Measurements from ENCODE around the gene ZNF248.
A peak's percentile ranks its signal among the peaks of the same experiment; 100 is the strongest.
"Not testable (repeated sequence)": the region's sequence is repeated elsewhere in the genome, so short reads cannot be mapped to it uniquely, and the experiment has no call there.

Gene ZNF248

GRCh38 chr10:37871568-37872251, 14.3 kb upstream of the ZNF248 start:
- DNase-seq (ENCODE audit: low read depth): no peak
- H3K4me3 ChIP-seq (ENCODE audit: low read length): no peak overlapping the region
- TF ChIP-seq CTCF (conservative IDR thresholded peaks at IDR 0.05; ENCODE audit: low read depth, low read length): no peak

- no peak for DNase-seq (ENCODE audit: low read depth)
- no peak overlapping the region for H3K4me3 ChIP-seq (ENCODE audit: low read length)
- TF ChIP-seq CTCF (conservative IDR thresholded peaks at IDR 0.05; ENCODE audit: low read depth, low read length): no peak
These were observed 13.7 kb upstream of the ZNF248 start for GRCh38 chr10:37871143-37871542.

GRCh38 chr10:37868796-37869195, 11.4 kb upstream of the ZNF248 start:
- no peak overlapping the region for H3K4me3 ChIP-seq (ENCODE audit: low read length)
- TF ChIP-seq CTCF (conservative IDR thresholded peaks at IDR 0.05; ENCODE audit: low read depth, low read length): no peak
- DNase-seq (ENCODE audit: low read depth): no peak

GRCh38 chr10:37865957-37866803, 8.8 kb upstream of the ZNF248 start:
- H3K4me3 ChIP-seq (ENCODE audit: low read length): no peak overlapping the region
- no peak for TF ChIP-seq CTCF (conservative IDR thresholded peaks at IDR 0.05; ENCODE audit: low read depth, low read length)
- no peak for DNase-seq (ENCODE audit: low read depth)

GRCh38 chr10:37865264-37865663, 7.9 kb upstream of the ZNF248 start:
- no peak overlapping the region for H3K4me3 ChIP-seq (ENCODE audit: low read length)
- DNase-seq (ENCODE audit: low read depth): no peak
- TF ChIP-seq CTCF (conservative IDR thresholded peaks at IDR 0.05; ENCODE audit: low read depth, low read length): no peak

GRCh38 chr10:37860494-37861190, 3.2 kb upstream of the ZNF248 start:
- DNase-seq (ENCODE audit: low read depth): peak; percentile 8
- no peak for TF ChIP-seq CTCF (conservative IDR thresholded peaks at IDR 0.05; ENCODE audit: low read depth, low read length)
- no peak overlapping the region for H3K4me3 ChIP-seq (ENCODE audit: low read length)

GRCh38 chr10:37859270-37859669, 1.9 kb upstream of the ZNF248 start:
- not testable (repeated sequence) for H3K4me3 ChIP-seq (ENCODE audit: low read length)

More at GRCh38 chr10:37859270-37859669, 1.9 kb upstream of the ZNF248 start:
- DNase-seq (ENCODE audit: low read depth): not testable (repeated sequence)

Measured in retinal pigment epithelial cell (primary cell).